HG03558 (cell line): ENCODE results near the gene CXCL3.

Source experiments
- ATAC-seq: cut with Tn5 transposase; IDR thresholded peaks from one replicate; pipeline ENCODE4 v1.9.1; 2021; ENCODE audit warnings: moderate number of reproducible peaks; ENCODE audit not compliant: unreplicated experiment; ENCODE audit errors: extremely low read depth

The CXCL3 gene

DNA sequence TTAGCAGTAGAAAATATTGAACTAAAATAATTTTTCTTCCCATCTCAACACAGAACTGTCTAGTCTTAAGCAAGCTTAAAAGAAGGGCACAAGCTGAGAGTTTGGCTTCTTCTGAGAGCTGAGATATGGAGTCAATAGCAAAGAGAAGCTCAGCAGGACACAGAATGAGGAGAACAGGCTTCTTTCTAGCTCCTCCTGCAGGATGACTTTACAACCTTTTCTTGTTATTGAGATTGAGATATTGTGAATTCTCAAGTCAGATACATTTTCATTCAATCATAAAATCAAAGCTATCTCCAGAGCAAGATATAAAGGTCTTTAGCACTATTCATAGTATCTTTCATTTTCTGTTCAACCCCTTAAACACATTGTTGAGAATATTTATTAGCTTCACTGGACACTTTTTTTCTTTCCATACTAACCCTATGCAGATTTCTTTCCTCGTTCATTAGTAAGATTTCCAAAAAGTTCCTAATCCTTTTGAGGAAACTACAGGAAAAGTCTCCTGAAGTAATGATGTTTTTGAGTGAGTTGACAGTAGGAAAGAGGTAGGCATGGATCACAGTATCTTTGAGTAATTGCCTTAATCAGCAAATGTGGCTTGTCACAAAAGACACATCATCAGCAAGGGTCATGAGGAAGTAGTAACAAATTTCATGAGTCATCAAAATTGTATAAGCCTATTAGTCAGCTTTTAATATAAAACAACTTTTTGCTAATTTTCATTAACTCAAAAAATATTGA is 17.8 kb upstream of the CXCL3 start:
- no peak for ATAC-seq

DNA sequence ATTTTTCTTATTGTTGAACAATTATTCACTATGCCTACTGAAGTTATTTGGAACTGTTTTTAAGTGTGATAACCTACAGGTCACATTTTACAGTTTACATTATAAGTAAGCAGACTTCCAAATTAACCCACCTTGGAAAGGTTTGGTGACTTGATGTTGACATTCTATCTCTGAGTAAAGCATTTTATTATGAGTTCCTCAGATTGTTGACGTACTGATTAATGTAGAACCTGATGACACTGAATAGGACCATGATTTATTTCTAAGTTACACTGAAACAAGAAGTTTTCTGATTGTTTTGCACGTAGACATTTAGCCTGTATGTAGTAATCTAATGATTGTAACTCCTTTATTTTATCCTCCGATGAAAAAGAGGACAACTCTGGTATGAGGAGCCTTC is 17.0 kb upstream of the CXCL3 start:
- no peak for ATAC-seq

DNA sequence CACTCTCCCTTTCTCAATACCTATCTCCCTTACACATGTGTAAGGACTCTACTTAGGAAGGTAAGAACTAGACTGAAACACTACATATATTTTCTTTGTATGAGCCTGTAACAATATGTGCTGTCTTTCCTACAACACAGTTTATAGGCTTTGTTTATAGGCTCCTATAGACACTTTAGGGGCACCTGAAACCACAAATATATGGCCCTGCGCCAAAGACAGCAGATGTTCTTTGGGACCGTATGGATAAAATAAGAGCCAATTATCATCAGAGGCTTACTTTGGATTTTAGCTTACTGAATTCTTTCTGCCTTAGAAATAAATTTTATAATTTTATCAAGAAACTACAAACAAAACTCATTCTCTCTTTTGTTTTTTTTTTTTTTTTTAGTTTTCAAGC is 16.6 kb upstream of the CXCL3 start:
- no peak for ATAC-seq

DNA sequence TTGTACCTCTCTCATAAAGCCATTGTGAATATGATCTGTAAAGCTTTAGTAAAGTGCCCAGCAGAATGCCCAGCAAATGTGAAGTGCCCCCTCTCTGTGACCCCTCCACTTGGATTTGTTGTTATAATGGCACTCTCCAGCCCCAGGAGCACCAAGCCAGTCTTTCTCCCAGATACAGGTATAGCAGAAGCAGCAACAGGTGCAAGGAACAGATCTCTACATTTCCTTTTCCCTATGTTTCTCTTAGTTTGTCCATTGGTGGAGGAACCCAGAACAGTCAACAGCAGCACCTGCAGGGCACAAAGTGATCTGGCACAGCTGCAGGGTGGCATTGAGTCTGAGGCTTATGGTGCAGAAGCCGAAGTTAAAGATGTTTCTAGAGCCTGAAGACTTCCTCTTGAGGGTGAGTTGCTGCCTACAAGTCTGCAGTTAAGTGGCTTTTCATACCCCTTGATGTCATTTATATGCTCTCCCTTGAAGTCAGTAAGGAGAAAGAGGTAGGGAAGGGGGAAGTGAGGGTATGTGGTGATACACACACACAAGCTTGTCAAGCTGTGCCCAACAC is 16.1 kb upstream of the CXCL3 start:
- ATAC-seq = no peak

DNA sequence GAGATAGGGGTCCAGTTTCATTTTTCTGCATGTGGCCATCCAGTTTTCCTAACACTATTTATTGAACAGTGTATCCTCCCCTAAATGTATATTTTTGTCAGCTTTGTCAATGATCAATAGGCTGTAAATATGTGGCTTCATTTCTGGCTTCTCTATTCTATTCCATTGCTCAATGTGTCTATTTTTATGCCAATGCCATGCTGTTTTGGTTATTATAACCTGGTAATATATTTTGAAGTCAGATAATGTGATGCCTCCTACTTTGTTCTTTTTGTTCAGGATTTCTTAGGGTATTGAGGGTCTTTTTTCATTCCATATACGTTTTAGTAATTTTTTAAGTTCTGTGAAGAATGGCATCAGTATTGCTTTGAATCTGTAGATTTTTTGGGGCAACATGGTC is 8.7 kb upstream of the CXCL3 start:
- no peak for ATAC-seq

DNA sequence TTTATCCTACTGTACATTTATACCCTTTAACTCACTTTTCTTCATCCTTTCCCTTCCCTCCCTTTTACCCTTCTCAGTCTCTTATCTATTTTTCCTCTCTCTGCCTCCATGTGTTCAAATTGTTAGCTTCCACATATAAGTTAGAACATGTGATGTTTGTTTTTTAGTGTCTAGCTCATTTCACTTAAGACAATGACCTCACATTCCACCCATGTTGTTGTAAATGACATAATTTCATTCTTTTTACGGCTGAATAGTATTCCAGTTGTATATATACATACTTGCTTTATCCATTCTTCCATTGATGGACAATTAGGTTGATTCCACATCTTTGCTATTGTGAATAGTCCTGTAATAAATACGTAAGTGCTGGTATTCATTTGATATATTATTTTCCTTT is 7.3 kb upstream of the CXCL3 start:
- ATAC-seq = no peak

DNA sequence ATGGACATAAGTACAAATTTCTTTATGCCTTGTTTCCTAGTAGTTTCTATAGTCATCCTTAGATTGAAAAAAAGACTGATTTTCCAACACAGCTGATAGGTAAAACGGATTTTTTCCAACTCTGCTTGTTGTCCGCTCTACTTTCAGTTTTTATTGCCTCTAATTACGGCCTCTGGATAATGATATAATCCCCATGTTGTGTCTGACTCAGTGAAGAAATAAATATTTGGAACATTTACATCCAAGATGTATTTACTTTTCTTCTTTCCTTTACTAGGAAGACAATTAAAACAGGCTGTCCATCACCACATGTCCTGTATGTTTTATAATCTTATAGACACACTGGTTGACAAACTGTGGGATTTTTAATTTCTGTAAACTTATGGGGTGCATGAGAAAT is 6.8 kb upstream of the CXCL3 start:
- no peak for ATAC-seq

DNA sequence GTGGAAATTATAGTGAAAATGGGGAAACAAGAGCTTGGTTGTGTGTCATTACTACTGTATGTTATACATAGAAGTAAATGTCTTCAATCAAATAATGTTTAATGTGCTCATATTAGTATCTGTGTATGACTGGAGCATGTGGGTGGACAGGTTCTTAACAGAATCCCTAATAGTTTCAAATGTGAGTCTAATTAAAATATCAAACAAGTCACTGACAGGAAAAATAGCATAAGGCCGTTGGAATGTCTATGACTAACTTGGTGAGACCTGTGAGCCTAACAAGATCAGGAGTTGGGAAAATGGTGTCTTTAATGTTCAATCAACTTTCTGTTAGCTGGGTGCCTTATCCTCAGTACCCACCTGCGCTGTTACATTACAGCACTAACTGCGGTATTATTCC is 6.2 kb upstream of the CXCL3 start:
- ATAC-seq = no peak

DNA sequence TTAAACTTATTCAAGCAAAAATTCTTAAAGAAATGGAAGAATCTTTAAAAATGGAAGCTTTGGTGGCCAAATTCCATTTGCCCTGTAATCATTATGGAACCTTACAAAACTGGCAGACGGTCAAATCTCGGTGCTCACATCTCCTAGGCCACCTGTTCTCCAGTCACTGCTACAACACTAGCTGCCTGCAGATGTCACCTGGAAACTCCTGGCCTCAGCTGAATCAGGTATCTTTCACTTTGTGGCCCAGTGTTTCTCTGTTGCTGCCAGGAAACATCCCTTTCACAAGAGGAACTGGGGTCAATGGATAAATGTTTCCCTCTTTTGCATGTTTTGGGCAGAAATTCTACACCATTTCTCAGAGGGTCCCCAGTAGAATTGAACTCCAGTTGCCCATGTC is 4.2 kb upstream of the CXCL3 start:
- ATAC-seq = no peak

DNA sequence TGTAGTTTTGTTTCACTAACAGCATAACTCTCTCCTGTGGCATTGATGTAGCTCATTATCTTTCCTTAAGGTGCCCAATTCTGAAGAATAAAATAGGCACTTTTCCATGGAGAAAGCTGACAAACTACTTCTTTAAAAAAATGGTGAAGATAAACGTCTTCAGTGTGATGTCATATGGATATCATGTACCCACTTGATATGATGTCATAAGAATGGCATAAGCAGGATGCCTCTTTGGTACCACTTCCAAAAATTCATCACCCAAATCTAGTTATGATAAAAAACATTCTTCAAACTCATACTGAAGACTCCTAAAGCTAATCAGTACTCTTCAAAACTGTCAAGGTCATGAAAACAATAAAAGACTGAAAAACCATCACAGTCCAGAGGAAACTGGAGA is 2.9 kb upstream of the CXCL3 start:
- no peak for ATAC-seq

DNA sequence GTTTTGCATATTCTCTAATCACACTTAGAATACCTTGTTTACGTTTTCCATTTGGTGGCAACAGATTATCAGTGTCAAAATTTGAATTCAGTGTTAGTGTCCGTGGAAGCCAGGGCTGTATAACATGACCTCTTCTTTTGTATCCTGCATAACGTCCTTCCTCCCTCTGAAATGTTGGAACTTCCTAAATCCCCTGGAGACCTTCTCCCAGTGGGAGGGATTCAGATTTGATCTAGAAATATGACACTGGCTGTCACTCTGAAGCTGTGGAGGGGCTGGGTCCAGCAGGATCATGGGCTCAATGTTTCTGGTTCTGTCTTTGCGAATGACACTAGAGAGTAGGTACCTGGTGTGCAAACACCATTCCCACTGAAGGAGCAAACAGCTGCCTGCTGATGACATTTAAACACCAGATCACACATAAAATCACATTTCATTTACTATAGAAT is 850 bp upstream of the CXCL3 start:
- ATAC-seq = no peak

DNA sequence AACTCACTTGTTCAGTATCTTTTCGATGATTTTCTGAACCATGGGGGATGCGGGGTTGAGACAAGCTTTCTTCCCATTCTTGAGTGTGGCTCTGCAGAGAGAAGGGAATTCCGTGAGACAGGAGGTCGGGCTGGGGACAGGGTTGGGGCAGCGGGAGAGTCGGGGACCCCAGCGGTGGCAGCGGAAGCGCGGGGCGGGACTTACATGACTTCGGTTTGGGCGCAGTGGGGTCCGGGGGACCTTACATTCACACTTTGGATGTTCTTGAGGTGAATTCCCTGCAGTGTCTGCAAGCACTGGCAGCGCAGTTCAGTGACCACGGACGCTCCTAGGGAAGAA is 434 bp downstream of the CXCL3 start:
- no peak for ATAC-seq

DNA sequence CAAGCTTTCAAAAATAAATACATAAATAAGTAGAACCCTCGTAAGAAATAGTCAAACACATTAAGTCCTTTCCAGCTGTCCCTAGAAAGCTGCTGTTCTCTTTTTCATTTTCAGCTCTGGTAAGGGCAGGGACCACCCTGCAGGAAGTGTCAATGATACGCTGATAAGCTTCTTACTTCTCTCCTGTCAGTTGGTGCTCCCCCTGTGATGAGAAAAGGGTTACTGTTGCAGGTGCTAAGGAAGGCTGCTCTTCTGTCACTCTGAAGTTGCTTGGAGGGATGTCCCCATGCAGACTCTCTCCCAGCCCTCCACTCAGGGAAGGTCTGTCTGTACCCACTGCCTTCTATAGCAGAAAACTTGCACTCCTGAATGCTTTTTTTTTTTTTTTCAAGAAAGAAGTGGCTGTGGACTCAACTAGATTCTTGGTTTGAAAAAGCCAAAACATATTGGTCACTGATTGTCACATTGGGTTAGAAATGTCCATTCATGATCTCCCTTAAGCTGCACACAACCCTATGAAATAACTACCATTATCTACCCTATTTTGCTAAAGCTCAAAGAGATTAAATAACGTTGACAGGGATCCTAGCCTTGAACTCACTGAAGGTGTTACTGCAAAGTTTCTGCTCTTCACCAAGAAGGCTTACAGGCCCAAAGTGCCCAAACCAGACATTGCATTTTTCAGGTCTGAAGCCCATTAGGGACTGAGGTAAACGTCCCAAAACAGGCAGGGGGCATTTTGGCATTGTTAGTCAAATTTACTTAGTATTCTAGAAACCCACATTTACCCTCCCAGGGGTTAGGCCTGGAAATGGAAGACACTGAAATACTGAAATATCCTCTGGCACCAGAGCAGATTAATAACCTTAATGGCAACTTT is 1.2 kb downstream of the CXCL3 start:
- no peak for ATAC-seq

DNA sequence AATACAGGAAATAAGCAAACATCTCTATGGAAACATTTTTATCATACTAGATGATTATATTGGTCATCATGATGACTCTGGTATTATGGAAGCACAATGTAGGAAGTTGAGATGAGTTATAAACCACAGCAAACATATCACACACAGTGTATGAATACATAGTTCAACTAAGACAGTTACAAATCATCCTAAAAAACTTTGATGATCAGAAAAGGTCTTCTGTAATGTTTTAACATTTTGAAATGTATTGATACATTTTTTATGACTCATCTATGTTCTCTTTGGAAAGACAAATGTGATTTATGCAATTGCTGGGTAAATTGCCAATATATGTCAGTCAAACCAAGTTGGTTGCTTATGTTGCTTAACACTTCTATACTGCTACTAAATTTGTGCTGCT is 4.8 kb downstream of the CXCL3 start:
- no peak for ATAC-seq

DNA sequence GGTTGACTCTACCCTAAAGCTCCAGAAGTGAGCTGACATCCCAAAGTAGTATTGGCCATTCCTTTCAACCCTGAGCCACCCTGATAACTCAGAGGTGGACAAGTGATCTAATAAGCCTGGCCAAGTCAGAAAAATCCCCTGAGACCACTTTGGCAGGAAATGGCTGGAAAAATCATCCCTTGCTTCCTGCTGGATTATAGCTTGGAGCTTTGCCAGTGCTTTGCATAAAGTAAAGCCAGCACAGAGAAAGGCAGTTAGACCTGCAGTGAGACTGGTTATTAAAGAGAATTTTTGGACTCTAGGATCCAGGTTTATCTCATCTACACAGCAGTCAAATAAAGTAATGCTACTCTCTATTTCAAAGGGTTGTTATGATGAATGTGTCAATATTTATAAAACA is 6.4 kb downstream of the CXCL3 start:
- no peak for ATAC-seq

DNA sequence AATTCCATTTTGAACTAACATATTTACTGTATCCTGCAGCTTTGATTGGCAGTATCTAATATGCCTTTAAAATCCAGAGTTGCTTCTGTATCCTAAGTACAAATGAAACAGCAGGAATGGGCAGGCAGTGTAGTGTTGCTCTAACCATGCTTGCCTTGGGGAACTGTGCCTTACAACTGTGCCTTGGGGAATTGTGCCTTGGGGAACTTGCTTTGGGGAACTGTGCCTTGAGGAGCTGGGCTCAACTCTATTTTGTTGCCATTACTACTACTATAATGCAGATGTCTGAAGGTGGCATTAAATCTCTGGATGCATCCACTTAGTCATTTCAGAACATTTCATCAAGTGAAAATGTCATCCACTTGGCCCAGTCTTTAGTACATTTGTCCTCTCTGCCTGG is 6.9 kb downstream of the CXCL3 start:
- no peak for ATAC-seq

DNA sequence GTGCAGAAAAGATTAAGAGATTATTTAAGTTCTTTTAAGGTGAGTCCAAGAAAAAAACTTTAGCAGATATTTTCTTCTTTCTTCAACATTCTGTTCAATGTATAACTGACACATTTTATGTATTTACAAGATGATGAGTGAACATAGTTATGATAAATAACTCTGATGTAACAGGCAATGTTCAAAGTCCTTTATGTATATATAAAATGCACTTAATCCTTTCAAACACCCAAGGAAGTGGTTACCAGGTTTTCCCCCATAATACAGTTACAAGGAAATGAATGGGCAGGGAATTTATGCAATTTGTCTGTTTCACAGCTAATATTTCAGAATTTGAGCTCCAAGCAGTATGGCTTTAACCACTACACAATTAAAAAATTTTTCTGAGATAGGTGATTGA is 8.2 kb downstream of the CXCL3 start:
- no peak for ATAC-seq

DNA sequence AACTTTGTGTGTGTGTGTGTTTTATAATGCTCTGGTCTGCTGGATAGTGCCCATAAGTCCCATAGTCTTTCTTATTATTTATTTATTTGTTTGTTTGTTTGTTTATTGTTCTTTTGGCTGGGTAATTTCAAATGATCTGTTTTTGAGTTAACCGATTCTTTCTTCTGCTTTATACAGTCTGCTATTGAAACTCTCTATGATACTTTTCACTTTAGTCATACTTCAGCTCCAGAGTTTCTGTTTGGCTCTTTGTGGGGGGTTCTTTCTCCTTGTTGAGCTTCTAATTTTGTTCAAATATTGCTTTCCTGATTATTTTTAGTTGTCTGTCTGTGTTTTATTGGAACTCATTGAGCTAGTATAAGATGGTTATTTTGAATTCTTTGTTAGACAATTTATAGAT is 10.0 kb downstream of the CXCL3 start:
- ATAC-seq = no peak

DNA sequence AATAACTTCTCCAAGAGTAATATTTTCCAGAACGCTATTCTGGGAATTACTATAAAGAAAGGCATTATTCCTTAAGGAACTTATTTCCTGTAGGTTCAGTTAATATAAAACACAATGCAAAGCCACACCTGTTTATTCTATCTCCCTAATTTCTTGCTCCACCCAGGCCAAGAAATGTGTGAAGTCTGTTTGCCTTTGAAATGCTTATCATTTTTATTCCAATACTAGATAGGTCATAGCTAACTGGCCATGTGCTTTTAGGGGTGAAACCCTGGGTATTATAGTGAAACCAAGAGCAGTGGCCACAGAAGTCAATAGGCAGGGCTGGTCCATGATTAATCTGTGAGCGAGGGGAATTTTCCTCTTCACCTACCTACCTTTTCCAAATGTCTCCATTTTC is 14.8 kb downstream of the CXCL3 start:
- no peak for ATAC-seq

DNA sequence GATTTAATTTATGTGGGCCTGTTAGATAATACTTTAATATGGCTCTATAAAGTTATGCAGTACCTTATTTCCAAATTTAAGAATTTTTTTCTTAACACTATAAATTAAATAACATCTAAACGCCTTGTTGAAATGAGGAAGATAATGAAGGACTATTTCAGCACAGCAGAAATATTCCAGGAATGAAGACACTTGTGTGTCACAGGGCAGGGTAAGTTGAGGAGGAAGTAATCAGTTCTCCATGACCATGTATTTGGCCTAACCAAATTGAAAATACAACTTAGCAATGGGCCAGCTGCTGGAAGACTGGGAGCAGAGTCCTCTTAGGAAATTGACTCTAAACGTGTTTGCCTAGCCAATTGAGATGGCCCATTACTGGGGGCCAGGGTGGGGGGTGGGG is 16.9 kb downstream of the CXCL3 start:
- ATAC-seq = no peak

DNA sequence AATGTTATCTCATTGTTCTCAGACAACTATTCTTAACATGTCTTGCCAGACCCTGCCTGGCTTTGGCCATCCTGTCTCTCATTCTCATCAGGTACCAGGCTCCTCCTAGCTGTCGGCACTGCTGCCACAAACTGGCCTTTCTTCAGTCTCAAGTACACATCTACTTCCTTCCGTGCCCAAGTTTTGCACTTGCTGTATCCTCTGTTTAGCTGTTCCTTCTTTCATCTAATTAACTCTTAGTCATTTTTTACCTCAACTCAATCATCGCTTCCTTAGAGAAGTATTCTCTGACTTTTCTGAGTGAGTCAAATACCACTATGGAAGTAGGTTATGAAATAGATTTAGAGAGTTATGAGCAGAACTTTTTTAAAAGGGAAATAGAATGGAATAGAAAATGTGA is 19.7 kb downstream of the CXCL3 start:
- no peak for ATAC-seq

DNA sequence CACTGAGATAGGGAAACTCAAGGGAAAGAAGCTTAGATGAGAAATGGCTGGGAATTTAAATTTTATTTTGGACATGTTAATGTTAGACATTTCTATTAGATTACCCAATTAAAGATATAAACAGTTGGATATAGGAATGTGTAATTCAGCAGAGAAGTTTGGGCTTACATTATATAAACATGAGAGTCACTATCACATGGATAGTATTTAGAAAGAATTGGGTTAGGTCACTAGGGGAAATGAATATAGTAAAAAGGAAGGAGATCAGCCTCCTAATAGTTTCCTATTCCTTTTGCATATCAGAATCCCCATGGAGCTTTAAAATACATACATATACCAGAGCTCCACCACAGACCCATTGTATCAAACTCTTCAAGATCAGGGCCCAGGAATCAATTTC is 20.4 kb downstream of the CXCL3 start:
- no peak for ATAC-seq
